Right lobe of liver (tissue), 6 donors: ENCODE results near the gene DNM3. TPM values are rescaled to one million over a fixed set of nuclear protein-coding genes. Genes with fewer than 3 reads are reported as not detected.

Experiments used
- ATAC-seq, 4 donors: fragments of 200-7000 bp; cut with Tn5 transposase; one replicate each; pipeline ENCODE4 v1.9.1; 2020; ENCODE audit warnings: mild to moderate bottlenecking in 4 of 4, moderate library complexity in 4 of 4
- DNase-seq, 3 donors: peaks; one replicate each; pipeline ENCODE4 v3.0.0-alpha.2; 2020
- H3K27ac ChIP-seq, 3 donors: fragments of 200-600 bp; one replicate each; pipeline ENCODE4 v1.8.0; 2022
- H3K27me3 ChIP-seq, 2 donors: fragments of 200-600 bp; one replicate each; pipeline ENCODE4 v1.8.0; 2022
- H3K36me3 ChIP-seq, 4 donors: fragments of 200-600 bp; sonication (generic) in 1 of 4; one replicate each; pipeline versions ENCODE4 v1.5.1 to v1.8.0; 2017 to 2022; ENCODE audit warnings: control low read depth in 1 of 4
- H3K4me1 ChIP-seq, 4 donors: fragments of 200-600 bp; sonication (generic) in 1 of 4; one replicate each; pipeline versions ENCODE4 v1.5.1 to v1.8.0; 2017 to 2022; ENCODE audit warnings: control low read depth in 1 of 4
- H3K4me3 ChIP-seq, 3 donors: fragments of 200-600 bp; one replicate each; pipeline ENCODE4 v1.8.0; 2022
- H3K9me3 ChIP-seq, 4 donors: fragments of 200-600 bp; sonication (generic) in 1 of 4; one replicate each; pipeline versions ENCODE4 v1.5.1 to v1.8.0; 2017 to 2022; ENCODE audit warnings: control low read depth in 1 of 4
- POLR2A ChIP-seq: fragments of 450-650 bp; IDR thresholded peaks from one replicate; pipeline ENCODE4 v1.6.1; 2017; ENCODE audit warnings: antibody characterized with exemption, mild to moderate bottlenecking
- WGBS: methylation state at CpG from one replicate; pipeline ENCODE4 v1.1.6; 2018; ENCODE audit warnings: low coverage, low lambda C conversion rate; ENCODE audit not compliant: insufficient coverage; ENCODE audit errors: missing lambda C conversion rate; 5-methylcytosine and 5-hydroxymethylcytosine counted together
- intact Hi-C, 2 donors: fragments of 100-400 bp; cut with DNase I; formaldehyde crosslinking; loops; one replicate each; pipeline versions ENCODE4 v1.11.2 to v1.14.1; 2022
- total RNA-seq, 6 experiments: library from RNA; depleted of rRNA in 2 of 6; stranded (reverse); fragments of >200 nt in 2 of 6; fragmentation: NEBNext Ultra II Directional in 3 of 6; extraction: Animal tissue kit (Norgen Biotek cat#: 25700) in 3 of 6; gene quantifications; one replicate each; pipeline versions ENCODE4 v1.1.0 to v1.2.4, GENCODE V29; 2016 to 2023
- TF ChIP-seq, protein P1 (sequence below), 4 donors: fragments of 200-600 bp in 3 of 4; fragments of 450-650 bp in 1 of 4; IDR thresholded peaks; one replicate each; pipeline versions ENCODE4 v1.5.1 to v1.8.0; 2016 to 2022; ENCODE audit warnings: antibody characterized with exemption in 4 of 4, mild to moderate bottlenecking in 2 of 4
- donor health status: DM: no; HTN: yes; CAD: no.
- donor health status: DM: no; HTN: no; CAD: no.
- donor health status: DM: no; HTN: no; CAD: no.
- donor health status: DM: no; HTN: yes; CAD: no.
- donor health status: DM: no; HTN: yes; CAD: no.

Gene DNM3
- total RNA-seq, 6 experiments from 2014 or later = 0.29 to 0.92 (median 0.43) TPM

GRCh38 chr1:172343240-172344160 is 502.2 kb downstream of the DNM3 start:
- Histone ChIP-seq H3K9me3 (no peaks in the 10 kb centered on the region), H3K4me3 (no peak overlapping the region), H3K27ac (no peak overlapping the region), H3K27me3 (no peaks in the 10 kb centered on the region), H3K36me3 (no peaks in the 10 kb centered on the region), H3K4me1 (no peaks in the 10 kb centered on the region)
- intact Hi-C loops = no loop called here
- ATAC-seq (no peak), DNase-seq (no peak)
- TF ChIP-seq, protein P1, sequence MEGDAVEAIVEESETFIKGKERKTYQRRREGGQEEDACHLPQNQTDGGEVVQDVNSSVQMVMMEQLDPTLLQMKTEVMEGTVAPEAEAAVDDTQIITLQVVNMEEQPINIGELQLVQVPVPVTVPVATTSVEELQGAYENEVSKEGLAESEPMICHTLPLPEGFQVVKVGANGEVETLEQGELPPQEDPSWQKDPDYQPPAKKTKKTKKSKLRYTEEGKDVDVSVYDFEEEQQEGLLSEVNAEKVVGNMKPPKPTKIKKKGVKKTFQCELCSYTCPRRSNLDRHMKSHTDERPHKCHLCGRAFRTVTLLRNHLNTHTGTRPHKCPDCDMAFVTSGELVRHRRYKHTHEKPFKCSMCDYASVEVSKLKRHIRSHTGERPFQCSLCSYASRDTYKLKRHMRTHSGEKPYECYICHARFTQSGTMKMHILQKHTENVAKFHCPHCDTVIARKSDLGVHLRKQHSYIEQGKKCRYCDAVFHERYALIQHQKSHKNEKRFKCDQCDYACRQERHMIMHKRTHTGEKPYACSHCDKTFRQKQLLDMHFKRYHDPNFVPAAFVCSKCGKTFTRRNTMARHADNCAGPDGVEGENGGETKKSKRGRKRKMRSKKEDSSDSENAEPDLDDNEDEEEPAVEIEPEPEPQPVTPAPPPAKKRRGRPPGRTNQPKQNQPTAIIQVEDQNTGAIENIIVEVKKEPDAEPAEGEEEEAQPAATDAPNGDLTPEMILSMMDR (IDR thresholded peaks at IDR 0.05) = no peak
- no peak for TF ChIP-seq POLR2A
- 51% methylated on average over 11 of the region's 11 CpGs for WGBS

DNA sequence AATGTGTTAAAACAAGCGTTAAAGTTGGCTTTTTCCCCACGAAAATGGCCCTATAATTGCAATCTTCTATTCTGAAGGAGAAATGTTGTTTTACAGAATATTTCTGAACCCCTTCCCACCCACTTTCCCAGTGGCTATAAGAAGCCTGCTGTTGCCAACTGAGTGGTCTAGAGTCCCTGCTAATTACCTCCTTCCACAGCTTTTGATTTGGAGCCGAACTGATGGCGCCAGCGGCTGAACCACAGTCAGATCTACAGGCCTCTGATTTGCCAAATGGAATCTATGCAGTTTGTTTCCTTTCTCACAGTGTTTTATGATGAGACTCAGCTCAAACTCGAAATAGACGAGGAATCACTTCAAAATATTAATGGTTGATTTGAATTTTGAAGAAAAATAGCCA is 503.1 kb downstream of the DNM3 start:
- Histone ChIP-seq H3K27ac (no peak overlapping the region), H3K9me3 (no peaks in the 10 kb centered on the region), H3K4me3 (no peak overlapping the region), H3K27me3 (no peaks in the 10 kb centered on the region), H3K4me1 (no peaks in the 10 kb centered on the region), H3K36me3 (no peaks in the 10 kb centered on the region)
- DNase-seq = no peak
- intact Hi-C loops = no loop called here
- TF ChIP-seq POLR2A = no peak
- TF ChIP-seq, protein P1 (IDR thresholded peaks at IDR 0.05) = no peak
- WGBS = 73% methylated on average over 7 of the region's 7 CpGs
- ATAC-seq = no peak

- intact Hi-C loops = no loop called here
- Histone ChIP-seq H3K9me3 (no peaks in the 10 kb centered on the region), H3K36me3 (no peaks in the 10 kb centered on the region), H3K27ac (no peak overlapping the region), H3K4me3 (no peak overlapping the region), H3K4me1 (no peaks in the 10 kb centered on the region), H3K27me3 (no peaks in the 10 kb centered on the region)
- TF ChIP-seq POLR2A = no peak
- TF ChIP-seq, protein P1 (IDR thresholded peaks at IDR 0.05) = no peak
- no peak for DNase-seq
- ATAC-seq = no peak
- 67% methylated on average over 1 of the region's 1 CpG for WGBS
Observed at GRCh38 chr1:172345077-172345476, 503.8 kb downstream of the DNM3 start.

- no peak overlapping the region for H3K4me3 ChIP-seq
- no peak overlapping the region for H3K27ac ChIP-seq
- DNase-seq (no peak), ATAC-seq (no peak)
- no peaks in the 10 kb centered on the region for H3K36me3 ChIP-seq
- H3K9me3 ChIP-seq = no peaks in the 10 kb centered on the region
- 65% methylated on average over 3 of the region's 3 CpGs for WGBS
- no peaks in the 10 kb centered on the region for H3K4me1 ChIP-seq
- intact Hi-C loops = no loop called here
- H3K27me3 ChIP-seq = no peaks in the 10 kb centered on the region
- TF ChIP-seq POLR2A = no peak
Observed at GRCh38 chr1:172347416-172347815, 506.1 kb downstream of the DNM3 start.

GRCh38 chr1:172350856-172351255 is 509.6 kb downstream of the DNM3 start:
- ATAC-seq (no peak), DNase-seq (no peak)

More at GRCh38 chr1:172350856-172351255, 509.6 kb downstream of the DNM3 start:
- TF ChIP-seq POLR2A = no peak
- TF ChIP-seq, protein P1 (IDR thresholded peaks at IDR 0.05) = no peak
- no peaks in the 10 kb centered on the region for H3K9me3 ChIP-seq
- H3K27me3 ChIP-seq = no peaks in the 10 kb centered on the region
- H3K4me3 ChIP-seq = no peak overlapping the region
- H3K36me3 ChIP-seq = no peaks in the 10 kb centered on the region
- no peaks in the 10 kb centered on the region for H3K4me1 ChIP-seq
- intact Hi-C loops = no loop called here
- H3K27ac ChIP-seq = no peak overlapping the region
